DND-41 (cell line): ENCODE results near the gene PCDH10.

ENCODE experiments used
- ATAC-seq: fragments of 200-7000 bp; cut with Tn5 transposase; 3 replicates; pipeline ENCODE4 v1.9.1; 2021; ENCODE audit warnings: low read depth; ENCODE audit not compliant: insufficient read depth
- DNase-seq: peaks from one replicate; pipeline ENCODE4 v3.0.0-alpha.2; 2020
- H2AFZ ChIP-seq: 2 replicates; pipeline ENCODE4 v1.6.0; 2012; ENCODE audit warnings: low read depth, low read length
- H3K27ac ChIP-seq: 2 replicates; pipeline ENCODE4 v1.5.1; 2012; ENCODE audit warnings: low read length, inconsistent platforms
- H3K27me3 ChIP-seq: fragments of 200-600 bp; sonication (generic); 2 replicates; pipeline ENCODE4 v1.6.0; 2012; ENCODE audit warnings: low read length, mild to moderate bottlenecking, inconsistent platforms; ENCODE audit not compliant: insufficient read depth, poor library complexity
- H3K36me3 ChIP-seq: 2 replicates; pipeline ENCODE4 v1.5.1; 2012; ENCODE audit warnings: low read length, inconsistent platforms; ENCODE audit not compliant: insufficient read depth
- H3K4me1 ChIP-seq: 2 replicates; pipeline ENCODE4 v1.5.1; 2012; ENCODE audit warnings: mild to moderate bottlenecking, low read length; ENCODE audit not compliant: insufficient read depth
- H3K4me2 ChIP-seq: 2 replicates; pipeline ENCODE4 v1.6.0; 2012; ENCODE audit warnings: mild to moderate bottlenecking, moderate library complexity, low read length, inconsistent platforms; ENCODE audit not compliant: insufficient read depth
- H3K4me3 ChIP-seq, 2 experiments: fragments of 200-600 bp in 1 of 2; shearing (Covaris generic) in 1 of 2; 2 replicates each; pipeline ENCODE4 v1.5.1; 2012 to 2016; ENCODE audit warnings: inconsistent platforms in 2 of 2, low read length in 2 of 2, mild to moderate bottlenecking in 2 of 2, low read depth in 1 of 2, moderate library complexity in 1 of 2
- H3K79me2 ChIP-seq: 2 replicates; pipeline ENCODE4 v1.6.0; 2012; ENCODE audit warnings: low read length, inconsistent platforms; ENCODE audit not compliant: insufficient read depth
- H3K9ac ChIP-seq: 2 replicates; pipeline ENCODE4 v1.6.0; 2012; ENCODE audit warnings: low read depth, mild to moderate bottlenecking, inconsistent platforms, low read length, moderate library complexity
- H3K9me3 ChIP-seq: 2 replicates; pipeline ENCODE4 v1.5.1; 2012; ENCODE audit warnings: low read length, moderate library complexity, mild to moderate bottlenecking, inconsistent platforms; ENCODE audit not compliant: insufficient read depth, severe bottlenecking
- H4K20me1 ChIP-seq: 2 replicates; pipeline ENCODE4 v1.6.0; 2012; ENCODE audit warnings: low read length; ENCODE audit not compliant: insufficient read depth
- EZH2 ChIP-seq: IDR thresholded peaks from 3 replicates; pipeline ENCODE4 v1.6.1; 2012; ENCODE audit warnings: borderline replicate concordance, low read depth, mild to moderate bottlenecking, moderate library complexity, low read length, inconsistent platforms; ENCODE audit not compliant: severe bottlenecking
- TF ChIP-seq, protein P1 (sequence below): IDR thresholded peaks from 2 replicates; pipeline ENCODE4 v1.5.1; 2012; ENCODE audit warnings: borderline replicate concordance, low read length, moderate library complexity, mild to moderate bottlenecking; ENCODE audit not compliant: poor library complexity, severe bottlenecking; ENCODE audit errors: extremely low read depth

Gene PCDH10

DNA sequence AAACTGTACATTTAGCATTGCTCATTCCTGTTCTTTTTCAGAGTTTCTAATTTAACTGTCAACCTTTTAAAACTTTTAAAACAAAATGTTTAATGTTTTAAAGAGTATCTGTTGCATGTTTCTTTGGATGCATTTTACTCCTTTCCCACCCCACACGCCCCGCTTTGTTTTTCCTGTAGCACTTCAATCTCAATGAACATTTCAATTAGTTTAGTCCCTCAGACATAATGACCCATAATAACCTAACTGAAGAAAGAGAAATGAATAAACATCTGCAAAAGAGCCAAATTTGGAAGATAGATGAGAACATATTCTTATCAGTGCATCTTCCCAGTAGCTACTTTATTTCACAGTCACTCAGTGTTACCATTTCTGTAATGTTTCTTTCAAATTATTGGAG, 7.5 kb downstream of the PCDH10 start:
- peak overlapping the region; percentile 89 for H3K27ac ChIP-seq
- H3K4me1 ChIP-seq: peaks cover 42% of the 10 kb centered on the region
- no peaks in the 10 kb centered on the region for H3K79me2 ChIP-seq
- peak overlapping the region in 1 of 2 experiments; percentile 21; a peak in 1 of 4 replicates for H3K4me3 ChIP-seq
- ATAC-seq (peak; percentile 37; the same call in 1 of the 3 replicates), DNase-seq (no peak)
- H2AFZ ChIP-seq: peak overlapping the region; percentile 74; the same call in 1 of the 2 replicates
- H3K27me3 ChIP-seq: no peaks in the 10 kb centered on the region
- no peaks in the 10 kb centered on the region for H4K20me1 ChIP-seq
- TF ChIP-seq, protein P1, sequence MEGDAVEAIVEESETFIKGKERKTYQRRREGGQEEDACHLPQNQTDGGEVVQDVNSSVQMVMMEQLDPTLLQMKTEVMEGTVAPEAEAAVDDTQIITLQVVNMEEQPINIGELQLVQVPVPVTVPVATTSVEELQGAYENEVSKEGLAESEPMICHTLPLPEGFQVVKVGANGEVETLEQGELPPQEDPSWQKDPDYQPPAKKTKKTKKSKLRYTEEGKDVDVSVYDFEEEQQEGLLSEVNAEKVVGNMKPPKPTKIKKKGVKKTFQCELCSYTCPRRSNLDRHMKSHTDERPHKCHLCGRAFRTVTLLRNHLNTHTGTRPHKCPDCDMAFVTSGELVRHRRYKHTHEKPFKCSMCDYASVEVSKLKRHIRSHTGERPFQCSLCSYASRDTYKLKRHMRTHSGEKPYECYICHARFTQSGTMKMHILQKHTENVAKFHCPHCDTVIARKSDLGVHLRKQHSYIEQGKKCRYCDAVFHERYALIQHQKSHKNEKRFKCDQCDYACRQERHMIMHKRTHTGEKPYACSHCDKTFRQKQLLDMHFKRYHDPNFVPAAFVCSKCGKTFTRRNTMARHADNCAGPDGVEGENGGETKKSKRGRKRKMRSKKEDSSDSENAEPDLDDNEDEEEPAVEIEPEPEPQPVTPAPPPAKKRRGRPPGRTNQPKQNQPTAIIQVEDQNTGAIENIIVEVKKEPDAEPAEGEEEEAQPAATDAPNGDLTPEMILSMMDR: no peak
- TF ChIP-seq EZH2: no peak
- H3K36me3 ChIP-seq: peaks cover 4% of the 10 kb centered on the region; the same call in 1 of the 2 replicates
- H3K4me2 ChIP-seq: peak overlapping the region; percentile 54
- peak overlapping the region; percentile 38 for H3K9ac ChIP-seq
- H3K9me3 ChIP-seq: peaks cover 10% of the 10 kb centered on the region

DNA sequence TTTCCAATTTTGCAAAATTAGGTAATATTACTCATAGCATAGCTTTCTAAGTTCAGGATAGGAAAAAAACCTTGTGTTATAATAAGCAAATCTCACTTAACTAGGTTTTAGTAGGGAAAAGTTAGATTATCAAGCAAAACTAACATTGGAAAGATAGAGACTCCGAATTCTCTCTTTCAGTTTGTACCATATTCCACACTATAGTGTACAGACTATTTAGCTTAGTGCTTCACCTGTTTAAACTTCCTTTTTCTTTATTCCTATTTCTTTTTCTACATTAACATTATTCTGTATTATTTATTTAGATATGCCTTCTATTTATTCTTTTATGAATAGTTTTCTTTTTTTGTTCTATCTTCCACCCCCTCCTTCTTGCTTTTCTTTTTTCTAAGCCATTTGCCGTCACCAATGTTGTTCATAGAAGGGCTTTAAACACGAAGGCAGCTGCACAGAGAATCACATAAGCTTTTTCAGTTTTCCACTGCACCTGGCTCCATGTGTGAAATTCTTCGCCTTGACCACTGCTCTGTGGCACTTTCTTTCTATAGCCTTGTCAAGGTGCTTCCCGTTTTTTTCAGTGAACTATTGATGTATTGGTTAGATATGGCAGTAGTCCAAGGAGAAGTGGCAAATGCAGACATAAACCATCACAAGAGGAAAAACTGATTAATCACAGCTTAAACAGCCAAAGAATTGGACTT, 8.5 kb downstream of the PCDH10 start:
- Histone ChIP-seq H3K27ac (peak overlapping the region; percentile 89), H3K4me2 (peak overlapping the region; percentile 54), H3K36me3 (no peaks in the 10 kb centered on the region), H3K27me3 (no peaks in the 10 kb centered on the region), H3K79me2 (no peaks in the 10 kb centered on the region), H4K20me1 (no peaks in the 10 kb centered on the region), H3K4me1 (peaks cover 42% of the 10 kb centered on the region), H3K4me3 (peak overlapping the region in 1 of 2 experiments; percentile 27; a peak in 2 of 4 replicates), H3K9me3 (no peaks in the 10 kb centered on the region), H2AFZ (peak overlapping the region; percentile 20), H3K9ac (peak overlapping the region; percentile 38)
- ATAC-seq (peak; percentile 86), DNase-seq (peak; percentile 74)
- TF ChIP-seq EZH2: no peak
- TF ChIP-seq, protein P1: no peak

DNA sequence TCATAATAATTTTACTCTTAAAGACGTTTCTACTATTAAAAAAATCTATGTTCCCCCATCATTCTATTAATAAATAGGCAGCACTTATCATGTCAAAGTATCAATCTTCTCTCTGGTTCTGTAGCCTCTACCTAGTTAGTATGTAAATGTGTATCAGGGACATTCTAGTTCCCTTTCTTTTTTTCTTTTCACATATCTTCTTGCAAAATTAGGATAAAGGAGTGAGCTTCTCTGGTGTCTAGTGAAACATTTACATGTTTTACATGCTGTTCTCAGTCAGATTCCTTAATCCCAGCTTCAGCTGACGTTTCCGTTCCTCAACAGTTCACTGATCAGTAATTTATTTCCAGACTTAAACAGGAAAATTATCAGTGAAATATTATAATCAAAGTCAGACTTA, 11.8 kb downstream of the PCDH10 start:
- TF ChIP-seq, protein P1: no peak
- no peak for TF ChIP-seq EZH2
- DNase-seq (no peak), ATAC-seq (no peak)
- peaks cover 27% of the 10 kb centered on the region for H3K4me1 ChIP-seq
- no peak overlapping the region for H3K4me2 ChIP-seq
- H3K27me3 ChIP-seq: no peaks in the 10 kb centered on the region
- H2AFZ ChIP-seq: no peak overlapping the region
- no peaks in the 10 kb centered on the region for H4K20me1 ChIP-seq
- no peaks in the 10 kb centered on the region for H3K9me3 ChIP-seq
- H3K27ac ChIP-seq: no peak overlapping the region
- no peak overlapping the region for H3K4me3 ChIP-seq
- H3K79me2 ChIP-seq: no peaks in the 10 kb centered on the region
- no peak overlapping the region for H3K9ac ChIP-seq
- no peaks in the 10 kb centered on the region for H3K36me3 ChIP-seq
